GM21576 (cell line): ENCODE data around the gene C5orf22.
"Not testable (repeated sequence)": the region's sequence is repeated elsewhere in the genome, so short reads cannot be mapped to it uniquely, and the experiment has no call there.

Experiments
- ATAC-seq: cut with Tn5 transposase; IDR thresholded peaks from one replicate; pipeline ENCODE4 v1.9.1; 2021; ENCODE audit warnings: mild to moderate bottlenecking, moderate library complexity; ENCODE audit not compliant: unreplicated experiment

C5orf22 gene

DNA sequence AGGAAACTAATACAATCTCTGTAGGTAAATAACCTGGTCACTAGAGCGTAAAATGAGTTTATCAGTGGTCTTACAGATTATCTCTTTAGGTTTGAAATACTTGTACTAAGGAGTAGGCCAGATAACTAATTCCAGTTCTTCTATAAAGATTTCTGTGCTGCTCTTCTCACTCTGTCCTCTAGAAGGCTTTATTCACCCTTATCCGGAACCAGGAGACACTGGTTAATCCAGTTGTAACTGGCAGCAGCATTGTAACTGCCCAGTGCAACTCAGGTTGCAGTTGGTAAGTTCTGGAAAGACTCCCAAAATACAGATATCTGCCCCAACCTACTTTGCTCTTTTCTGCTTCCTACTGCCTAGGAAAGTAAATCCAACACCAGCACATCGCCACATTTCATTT, 19.8 kb downstream of the C5orf22 start:
- no peak for ATAC-seq

DNA sequence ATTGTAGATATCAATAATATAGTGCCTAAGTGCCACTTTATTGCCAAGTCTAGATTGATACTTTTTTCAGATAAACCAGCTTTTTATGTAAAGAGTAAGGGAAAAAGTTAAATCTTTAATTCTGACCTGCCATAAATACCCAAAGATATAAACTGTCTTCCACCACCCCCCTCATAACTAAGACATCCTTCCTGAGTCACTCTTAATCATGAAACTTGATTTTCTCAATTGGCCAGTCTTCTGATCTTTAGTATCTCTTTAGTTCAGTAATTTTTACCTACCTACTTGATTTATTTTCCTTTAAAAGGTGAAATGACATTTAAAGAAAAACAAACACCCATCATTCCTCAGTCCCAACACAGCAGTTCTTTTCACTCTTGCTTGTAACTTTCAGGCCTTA, 21.8 kb downstream of the C5orf22 start:
- no peak for ATAC-seq

DNA sequence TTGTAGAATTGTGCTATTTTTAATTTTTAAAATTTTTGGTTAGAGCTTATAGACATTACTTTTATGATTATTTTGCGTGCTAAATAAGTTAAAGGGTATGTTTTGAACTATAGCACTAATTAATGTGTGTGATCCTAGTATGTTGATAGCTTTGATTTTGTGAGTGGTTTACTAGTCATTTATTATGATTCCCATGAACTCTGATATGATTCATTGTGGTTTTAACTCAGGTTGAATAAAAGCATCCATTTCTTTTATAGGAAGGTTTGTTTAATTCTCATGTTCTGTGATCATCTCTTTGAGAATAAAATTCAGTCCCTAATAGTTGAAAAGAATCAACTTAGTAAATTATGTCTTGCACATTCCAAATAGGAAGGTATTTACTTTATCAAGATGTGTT, 22.5 kb downstream of the C5orf22 start:
- ATAC-seq = no peak

DNA sequence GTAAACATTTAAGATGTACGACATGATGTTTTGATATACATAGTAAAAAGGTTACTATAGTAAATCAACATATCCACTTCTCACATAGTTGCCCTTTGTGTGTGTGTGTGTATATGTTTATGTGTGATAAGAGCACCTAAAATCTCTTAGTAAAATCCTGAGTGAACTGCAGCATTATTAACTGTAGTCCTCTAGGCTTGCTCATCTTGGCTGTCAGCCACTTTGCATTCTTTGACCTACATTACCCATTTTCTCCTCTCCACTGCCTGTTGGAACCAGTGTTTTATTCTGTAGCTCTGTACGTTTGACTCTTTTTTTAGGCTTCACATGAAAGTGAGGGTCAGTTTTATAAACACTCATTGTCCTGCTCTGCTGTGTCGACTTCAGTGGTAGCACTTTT, 24.4 kb downstream of the C5orf22 start:
- no peak for ATAC-seq

DNA sequence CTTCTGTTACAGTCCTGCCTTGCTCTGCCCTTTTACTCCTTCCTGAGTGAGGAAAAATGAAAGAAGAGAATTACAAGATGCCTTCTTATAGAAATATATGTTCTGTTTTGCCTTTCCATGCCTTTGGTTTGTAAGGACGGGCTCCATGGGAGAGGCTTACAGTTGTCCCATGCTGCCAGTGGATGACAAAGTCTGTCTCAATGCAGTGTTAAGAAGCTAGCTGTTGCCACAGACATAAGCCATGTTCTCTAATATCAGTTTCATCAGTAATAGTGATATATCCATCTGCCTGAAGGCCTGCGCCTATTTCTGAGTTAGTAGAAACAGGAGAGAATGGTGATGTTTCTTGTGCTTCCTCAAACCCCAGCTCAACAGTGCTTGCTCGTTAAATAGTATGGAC, 27.8 kb downstream of the C5orf22 start:
- no peak for ATAC-seq

DNA sequence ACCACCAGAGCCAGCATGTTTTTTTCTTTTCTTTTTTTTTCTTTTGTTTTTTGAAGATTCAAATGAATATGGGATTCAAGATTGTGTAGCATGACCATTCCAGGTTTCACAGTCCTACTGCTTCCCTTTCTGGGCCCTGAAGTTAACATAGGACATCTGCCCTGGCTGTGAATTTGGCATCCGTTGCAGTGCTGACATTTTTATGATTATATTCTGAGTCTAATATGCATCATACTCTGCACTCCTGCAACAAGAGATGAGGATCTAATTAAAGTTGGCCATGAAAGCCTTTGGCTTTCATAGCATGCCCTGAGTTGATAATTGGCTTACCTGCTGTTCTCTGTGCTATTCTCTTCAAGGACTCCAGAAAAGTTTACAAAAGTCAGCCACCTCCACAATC, 29.8 kb downstream of the C5orf22 start:
- no peak for ATAC-seq

DNA sequence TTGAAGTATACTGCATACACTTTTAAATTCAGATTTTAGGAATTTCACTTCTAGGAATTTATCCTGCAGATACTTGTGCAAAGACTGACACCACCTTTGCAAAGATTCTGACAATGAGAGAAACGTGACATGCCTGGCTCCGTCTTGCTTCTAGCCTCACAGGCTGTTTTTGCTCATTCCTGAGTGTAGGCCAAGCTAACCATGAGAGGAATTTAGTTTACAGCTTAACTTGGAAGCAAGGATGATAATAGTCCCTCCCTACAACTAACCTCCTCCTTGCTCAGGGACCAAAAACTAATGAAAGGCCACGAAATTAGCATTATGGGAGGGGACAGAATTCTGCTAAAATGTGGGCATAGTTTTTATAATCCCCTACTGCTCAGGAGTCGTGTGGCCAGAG, 31.1 kb downstream of the C5orf22 start:
- ATAC-seq = no peak

DNA sequence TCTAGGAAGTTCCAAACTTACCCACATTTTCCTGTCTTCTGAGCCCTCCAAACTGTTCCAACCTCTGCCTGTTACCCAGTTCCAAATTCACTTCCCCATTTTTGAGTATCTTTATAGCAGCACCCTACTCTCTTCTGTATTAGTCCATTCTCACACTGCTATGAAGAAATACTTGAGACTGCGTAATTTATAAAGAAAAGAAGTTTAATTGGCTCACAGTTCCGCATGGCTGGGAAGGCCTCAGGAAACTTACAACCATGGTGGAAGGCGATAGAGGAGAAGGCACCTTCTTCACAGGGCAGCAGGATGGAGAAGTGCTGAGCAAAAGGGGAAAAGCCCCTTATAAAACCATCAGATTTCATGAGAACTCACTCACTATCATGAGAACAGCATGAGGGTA, 34.3 kb downstream of the C5orf22 start:
- not testable (repeated sequence) for ATAC-seq

DNA sequence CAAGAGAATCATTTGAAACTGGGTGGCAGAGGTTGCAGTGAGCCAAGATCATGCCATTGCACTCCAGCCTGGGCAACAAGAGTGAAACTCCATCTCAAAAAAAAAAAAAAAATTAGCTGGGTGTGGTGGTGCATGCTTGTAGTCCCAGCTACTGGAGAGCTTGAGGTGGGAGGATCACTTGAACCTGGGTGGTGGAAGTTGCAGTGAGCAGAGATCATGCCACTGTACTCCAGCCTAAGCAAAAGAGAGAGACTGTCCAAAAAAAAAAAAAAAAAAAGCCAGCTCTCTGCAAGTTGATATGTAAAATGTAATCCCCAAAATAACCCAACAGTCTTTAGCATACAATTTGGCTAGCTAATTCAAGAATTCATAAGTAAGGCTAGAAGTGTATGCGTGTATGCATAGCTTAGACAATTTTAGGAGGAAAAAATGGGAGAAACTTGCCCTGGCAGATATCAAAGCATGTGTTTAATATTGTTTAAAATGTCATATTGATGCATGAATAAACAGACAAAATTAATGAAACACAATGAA, 36.3 kb downstream of the C5orf22 start:
- ATAC-seq = no peak

DNA sequence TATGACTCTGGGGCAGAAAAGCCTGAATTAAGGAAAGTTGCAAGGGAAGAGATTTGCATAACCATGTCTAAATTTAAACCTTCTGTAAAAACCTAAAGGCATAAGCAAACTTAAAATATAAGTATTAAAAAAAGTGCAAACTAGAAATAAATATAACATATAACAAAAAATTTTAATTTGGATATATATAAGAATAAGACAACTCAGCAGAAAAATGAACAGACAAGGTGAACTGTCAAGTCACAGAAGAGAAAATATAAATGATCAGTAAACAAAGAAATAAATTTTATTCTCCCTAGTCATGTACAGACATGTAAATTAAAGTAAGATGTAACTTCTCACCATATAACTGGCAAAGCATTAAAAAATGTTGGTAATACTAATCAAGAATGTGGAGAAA, 37.0 kb downstream of the C5orf22 start:
- no peak for ATAC-seq

DNA sequence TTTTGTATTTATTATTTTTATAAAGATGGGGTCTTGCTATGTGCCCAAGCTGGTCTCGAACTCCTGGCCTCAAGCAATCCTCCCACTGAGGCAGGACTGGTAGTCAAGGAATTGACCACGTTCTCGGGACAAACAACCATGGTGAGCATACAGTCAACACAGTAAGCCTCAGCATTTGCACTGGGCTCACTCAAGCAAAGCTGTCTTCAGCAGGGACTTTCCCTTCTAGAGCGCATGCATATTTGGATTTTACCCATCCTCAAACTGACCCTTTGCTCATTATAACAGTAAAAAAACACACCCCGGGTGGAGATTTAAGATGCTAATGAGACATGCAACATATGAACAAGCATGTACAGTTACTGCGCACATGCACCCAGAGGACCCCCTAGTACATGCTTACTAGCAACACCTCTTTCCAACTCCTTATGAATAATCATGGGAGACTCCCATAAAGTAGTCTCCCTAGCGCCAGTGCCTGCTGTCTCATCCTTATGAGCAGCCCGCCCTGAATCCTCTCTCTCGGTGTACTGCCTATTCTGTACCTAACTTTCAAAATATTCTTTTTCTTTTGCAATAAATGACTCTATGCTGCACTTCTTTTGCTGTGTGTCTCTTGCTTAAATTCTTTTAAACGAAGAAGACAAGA, 41.5 kb downstream of the C5orf22 start:
- ATAC-seq = peak; percentile 94

DNA sequence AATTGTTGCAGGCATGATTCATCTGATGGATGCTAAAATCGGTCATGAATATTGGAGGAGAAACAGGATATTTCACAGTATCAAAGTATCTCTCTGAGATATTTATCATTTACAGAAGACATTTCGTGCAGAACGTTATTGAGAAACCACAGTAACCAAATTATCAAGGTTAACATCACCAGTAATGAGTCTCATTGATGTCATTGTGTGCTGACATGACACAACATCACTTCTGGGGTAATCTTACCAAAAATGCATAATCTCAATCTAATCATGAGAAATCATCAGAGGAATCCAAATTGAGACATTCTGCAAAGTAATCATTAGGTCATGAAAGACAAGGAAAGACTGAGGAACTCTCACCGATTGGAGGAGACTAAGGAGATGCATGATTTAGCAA, 42.7 kb downstream of the C5orf22 start:
- ATAC-seq = no peak

DNA sequence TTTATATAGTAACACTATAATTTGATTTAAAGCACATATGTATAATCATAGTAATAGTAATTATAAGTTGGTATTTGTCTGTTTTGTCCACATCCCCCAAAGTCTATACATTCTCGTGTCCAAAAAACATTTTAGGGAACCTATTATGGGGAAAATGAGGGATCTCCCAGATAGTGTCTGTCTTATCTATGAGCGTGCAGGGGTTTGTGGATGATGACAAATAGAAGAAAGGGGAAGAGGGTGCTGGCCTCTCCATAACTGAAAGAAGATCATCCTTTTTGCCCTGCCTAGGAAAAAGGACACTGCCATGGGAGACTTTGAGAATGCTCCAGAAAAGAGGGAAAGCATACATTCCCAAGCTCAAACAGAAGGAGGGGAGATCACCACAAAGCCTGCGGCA, 45.3 kb downstream of the C5orf22 start:
- no peak for ATAC-seq

DNA sequence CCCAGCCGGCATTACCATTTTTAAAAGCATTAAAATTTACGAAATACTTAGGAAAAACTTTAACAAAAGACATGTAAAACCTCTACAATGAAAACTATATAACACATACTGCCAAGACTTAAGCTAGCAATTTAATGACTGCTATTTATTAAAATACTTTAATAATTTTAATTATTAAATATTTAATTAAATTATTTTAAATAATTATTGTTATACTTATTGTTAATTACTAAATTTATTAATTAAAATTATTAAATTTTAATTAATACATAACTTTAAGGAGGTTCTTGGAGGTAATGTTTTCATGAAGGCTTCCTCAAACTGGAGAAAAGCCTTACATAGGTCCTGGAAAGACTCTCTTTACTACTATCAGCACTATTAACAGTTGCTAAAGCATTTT, 47.5 kb downstream of the C5orf22 start:
- ATAC-seq = no peak

DNA sequence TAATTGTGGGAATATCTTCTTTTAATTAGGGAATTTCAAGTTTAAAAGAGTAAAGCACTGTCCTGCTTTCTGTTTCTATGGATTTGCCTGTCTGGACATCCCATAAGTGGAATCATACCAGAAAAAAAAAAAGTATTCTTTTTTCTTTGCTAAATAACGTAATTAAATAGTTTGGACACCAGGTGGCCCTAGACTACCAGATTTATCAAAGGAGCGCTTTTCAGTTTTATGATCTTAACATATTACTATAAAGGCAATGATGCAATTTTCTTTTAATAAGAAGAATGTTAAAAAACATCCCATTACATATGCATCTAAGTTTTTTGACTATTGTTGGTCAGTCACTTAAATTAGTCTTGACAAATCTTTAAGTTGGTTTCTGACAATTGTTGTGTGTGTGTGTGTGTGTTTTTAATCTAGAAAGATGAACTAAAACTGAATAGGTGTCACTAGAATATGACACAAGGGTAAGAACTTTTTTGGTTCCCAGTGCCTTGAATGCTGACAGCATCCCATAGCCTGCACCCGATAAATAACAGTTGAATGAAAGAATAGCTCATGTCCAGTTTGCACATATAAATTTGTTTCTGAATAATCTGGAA, 49.5 kb downstream of the C5orf22 start:
- no peak for ATAC-seq

DNA sequence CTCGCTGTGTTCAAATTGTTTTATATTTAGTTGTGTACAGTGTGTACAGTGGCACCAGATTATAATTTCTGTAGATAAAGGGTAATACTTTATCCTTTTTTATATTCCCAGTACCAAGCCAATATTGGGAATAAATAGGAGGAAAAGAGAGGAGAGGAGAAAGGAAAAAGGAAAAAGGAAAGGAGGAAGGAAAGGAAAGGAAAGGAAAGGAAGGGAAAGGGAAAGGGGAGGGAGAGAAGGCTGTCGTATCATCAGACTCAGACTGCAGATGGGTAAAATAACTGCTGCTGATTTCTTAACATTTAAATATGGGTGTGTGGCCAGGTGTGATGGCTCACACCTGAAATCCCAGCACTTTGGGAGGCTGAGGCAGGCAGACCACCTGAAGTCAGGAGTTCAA, 51.0 kb downstream of the C5orf22 start:
- no peak for ATAC-seq

DNA sequence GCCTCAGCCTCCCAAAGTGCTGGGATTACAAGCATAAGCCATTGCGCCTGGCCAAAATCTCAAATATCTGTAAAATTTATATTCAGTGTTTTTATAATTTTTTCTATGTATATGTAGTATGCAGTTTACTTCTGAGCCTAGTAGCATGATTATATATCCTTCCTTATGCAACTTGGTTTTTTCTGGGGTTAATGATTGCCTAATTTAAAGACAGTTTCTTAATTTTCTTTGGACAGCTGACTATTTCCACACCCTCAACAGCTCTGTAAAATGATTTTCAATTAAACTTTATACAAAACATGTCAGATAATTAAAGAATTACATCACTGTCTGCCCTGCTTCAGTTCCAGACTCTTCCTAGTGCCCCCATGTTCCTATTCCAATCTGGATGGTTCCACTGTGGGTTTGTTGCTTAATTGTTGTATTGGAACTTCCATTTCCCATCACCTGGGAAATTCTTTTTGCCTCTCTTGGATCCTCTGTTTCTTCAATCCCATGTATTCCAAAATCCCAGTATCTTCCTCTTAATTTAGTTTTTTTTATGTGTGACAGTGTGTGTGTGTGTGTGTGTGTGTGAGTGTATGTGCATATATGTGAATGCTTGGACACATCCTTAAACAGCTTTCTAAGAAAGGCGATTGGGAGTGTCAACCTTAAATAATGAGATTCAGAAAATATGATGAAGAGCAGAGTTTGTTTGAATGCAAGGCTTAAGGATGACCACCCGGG, 53.2 kb downstream of the C5orf22 start:
- no peak for ATAC-seq

DNA sequence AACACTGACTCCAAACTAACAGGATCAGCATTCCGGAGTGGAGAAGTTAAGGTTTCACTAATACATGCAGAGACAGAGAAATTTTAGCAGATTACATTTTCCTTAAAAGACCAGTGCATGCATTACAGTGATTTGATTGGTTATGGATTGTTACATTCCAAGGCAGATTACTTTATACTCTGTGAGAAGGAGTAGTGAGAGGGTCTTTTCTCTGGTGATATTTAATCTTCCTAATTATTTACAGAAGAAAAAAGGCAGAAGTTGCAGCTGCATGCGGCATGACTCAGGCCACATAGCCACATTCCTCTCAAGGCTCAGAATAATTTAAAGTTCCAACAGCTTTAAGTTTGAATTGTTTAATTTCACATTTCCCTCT, 53.8 kb downstream of the C5orf22 start:
- no peak for ATAC-seq

DNA sequence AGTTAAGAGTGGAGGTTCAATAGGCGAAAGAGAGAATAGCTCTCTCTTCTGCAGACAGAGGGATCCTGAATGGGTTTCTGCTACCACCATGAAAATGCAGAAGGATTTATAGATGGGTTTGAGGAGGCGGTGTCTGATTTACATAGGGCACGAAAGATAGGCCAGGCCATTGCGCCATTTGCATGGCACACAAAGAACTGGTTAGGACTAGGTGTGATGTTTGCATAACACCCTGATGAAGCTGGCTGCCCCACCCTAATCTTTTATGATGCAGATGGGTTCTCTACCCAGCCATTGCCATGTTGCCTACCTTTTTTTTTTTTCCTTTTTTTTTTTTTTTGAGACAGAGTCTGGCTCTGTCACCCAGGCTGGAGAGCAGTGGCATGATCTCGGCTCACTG, 55.4 kb downstream of the C5orf22 start:
- no peak for ATAC-seq

DNA sequence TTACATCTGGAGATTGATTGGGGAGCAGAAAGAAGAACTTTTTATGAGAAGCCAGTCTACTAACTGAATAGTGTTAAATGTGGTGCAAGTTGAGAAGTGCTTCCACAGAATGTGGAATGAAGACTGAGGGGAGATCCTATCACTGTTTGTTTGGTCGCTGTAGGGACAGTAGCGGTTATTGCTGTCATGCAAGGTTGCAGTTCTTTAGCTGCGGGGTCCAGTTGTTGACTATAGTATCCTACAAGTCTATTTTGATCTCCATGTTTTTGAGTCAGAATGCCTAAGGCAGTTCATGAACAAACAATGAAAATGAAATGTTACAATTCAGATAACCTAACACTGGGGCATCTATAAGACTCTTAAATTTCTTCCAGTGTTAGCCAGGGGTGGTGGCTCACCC, 61.6 kb downstream of the C5orf22 start:
- no peak for ATAC-seq

DNA sequence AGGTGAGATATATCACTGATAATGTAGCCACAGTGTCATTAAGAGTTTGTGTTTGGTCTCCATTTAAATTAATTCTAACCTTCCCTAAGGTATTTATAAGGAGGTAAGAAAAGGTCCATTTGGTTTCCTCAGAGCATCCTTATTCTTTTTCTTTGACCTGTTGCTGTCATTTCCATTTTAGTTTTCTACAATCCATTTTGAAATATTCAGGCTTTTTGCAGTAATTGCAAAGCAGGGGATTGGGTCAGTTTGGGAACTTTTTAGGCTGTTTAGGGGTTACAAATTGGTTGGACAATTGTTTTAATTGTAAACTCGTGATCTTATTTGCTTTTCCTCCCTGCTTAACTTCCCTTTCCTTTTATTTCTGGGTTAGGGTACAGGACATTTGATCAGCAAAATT, 64.3 kb downstream of the C5orf22 start:
- ATAC-seq = no peak
